Activated CD8-positive, alpha-beta memory T cell treated with anti-CD3 and anti-CD28 coated beads, Interleukin-2, amount 50 U/mL, for 1 hour (primary cell): ENCODE results near the gene RIMBP2.

Source experiments
- DNase-seq: peaks from one replicate; pipeline ENCODE4 v3.0.0-alpha.2; 2020; ENCODE audit errors: extremely low read depth

Gene RIMBP2

DNA sequence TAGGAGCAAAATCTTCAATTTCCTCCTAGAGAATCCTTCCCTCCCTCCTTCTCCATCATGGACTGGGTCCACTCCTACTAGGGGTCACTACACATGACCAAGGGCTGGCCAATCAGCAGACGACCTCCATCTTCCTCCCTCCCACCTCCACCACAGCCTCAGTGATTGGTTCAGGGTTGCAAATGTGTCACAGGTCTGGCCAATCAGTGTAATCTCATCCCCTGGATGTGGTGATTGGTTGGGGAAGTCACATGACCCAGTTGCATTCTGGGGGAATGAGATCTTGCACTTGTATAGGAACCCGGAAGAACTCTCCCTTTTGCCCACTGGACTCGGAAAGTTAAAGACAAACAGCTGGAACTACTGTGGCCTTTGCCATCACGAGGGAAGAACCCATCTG is 209.3 kb downstream of the RIMBP2 start:
- DNase-seq: no peak

GRCh38 chr12:130504840-130505175 is 211.3 kb downstream of the RIMBP2 start:
- DNase-seq: no peak

- DNase-seq: no peak
Observed at GRCh38 chr12:130504110-130504839, 211.8 kb downstream of the RIMBP2 start.

DNA sequence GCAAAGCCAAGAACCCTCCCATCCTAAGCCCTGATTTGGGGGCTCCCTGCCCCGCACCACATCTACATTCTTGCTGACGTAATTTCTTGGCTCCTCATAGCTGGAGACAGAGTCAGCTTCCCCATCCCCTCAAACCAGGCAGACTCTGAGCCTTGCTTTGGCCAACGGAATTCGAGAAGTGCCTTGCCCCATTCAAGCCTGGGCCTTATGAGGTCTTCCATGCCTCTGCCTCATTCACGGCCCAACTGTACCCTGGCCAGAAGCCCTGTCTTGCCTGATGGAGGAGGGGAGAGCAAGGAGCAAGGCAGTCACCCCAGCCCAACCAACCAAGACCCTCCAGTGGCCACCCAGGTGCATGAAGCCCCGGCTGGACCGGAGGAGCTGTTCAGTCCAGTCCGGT is 214.3 kb downstream of the RIMBP2 start:
- DNase-seq: no peak

DNA sequence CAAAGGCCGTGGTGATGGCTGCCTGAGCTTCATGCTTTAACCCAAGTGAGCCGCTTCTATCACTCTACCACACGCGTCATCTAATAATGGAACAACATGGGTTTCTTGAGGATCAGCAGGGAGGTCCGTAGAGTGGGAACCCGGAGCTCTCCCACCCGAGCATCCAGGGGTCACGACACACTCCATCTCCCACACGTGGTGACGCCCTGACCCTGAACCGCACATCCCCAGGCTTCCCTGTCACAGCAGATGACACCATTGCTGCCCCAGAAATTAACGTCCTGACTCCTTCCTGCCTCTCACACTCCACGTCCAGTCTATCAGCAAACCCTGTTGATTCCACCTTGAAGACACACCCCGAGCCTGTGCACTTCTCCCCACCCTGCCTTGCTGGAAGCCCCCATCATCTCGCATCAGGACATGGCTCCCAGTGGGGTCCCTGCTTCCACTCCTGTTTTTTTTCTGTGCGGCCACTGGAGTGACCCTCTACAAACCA is 215.2 kb downstream of the RIMBP2 start:
- DNase-seq: no peak

- DNase-seq: no peak
Observed at GRCh38 chr12:130499474-130499873, 216.6 kb downstream of the RIMBP2 start.

DNA sequence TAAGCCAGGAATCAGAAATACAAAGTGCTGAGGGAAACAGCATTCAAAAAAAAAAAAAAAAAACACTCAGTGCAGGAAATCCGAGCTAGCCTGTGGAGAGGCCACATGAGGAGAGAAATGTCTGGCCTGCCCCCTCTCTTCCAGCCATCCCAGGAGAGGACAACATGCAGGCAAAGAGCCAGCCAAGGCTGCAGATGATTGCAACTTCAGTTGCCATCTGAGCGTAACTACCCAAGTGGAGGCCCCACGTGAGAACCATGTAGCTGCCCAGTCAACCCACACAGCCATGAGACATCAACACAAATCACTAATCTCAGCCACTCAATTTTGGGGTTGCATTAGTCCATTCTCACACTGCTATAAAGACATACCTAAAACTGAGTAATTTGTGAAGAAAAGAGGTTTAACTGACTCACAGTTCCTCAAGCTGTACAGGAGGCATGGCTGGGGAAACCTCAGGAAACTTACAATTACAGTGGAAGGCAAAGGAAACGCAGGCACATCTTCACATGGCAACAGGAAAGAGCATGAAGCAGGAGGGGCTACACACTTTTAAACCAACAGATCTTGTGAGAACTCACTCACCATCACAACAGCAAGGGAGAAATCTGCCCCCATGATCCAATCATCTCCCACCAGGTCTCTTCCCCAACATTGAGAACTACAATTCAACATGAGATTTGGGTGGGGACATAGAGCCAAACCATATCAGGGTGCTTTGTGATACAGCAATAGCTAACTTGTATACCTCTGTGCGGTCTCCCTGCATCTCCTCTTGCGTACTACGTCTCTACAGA is 217.3 kb downstream of the RIMBP2 start:
- DNase-seq: no peak

DNA sequence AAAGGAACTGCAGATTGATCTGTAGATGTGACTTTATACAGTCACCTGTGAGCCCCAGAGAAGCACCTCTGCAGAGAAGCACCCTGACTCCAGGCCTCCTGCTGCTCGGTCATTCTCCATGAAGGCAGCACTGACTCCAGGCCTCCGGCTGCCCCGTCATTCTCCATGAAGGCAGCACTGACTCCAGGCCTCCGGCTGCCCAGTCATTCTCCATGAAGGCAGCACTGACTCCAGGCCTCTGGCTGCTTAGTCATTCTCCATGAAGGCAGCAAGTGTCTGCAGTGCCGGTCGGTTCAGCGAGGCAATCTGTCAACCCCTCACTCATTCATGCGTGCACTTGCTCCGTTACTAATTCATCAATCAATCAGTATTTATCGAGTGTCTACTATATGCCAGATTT is 218.1 kb downstream of the RIMBP2 start:
- DNase-seq: no peak

- no peak for DNase-seq
Observed at GRCh38 chr12:130497321-130497720, 218.8 kb downstream of the RIMBP2 start.

DNA sequence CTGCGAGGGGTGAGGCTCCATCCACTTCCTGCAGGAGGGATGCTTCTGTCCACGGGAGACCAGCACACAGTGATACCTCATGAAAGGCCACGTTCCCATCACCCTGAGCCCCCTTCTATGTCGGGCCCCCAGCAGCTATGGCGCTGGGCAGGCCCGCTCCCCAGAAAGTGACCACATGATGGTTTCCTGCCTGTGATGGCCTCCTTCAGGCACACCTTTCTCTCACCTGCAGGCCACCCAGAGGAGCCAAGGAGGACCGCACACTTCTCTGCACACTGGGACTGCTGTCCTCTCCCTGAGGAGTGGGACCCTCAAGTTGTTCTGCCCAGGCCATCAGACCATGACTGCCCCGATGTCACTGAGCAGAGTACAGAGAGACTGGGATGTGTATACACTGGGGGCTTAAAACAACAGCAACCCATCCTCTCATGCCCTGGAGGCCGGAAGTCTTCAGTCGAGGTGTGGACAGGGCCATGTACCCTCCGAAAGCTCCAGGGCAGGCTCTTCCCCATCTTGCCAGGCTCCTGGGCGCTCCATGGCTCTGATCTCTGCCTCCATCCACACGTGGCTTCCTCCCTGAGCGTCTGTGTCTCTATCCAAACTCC is 219.5 kb downstream of the RIMBP2 start:
- DNase-seq: no peak

GRCh38 chr12:130495156-130495555 is 220.9 kb downstream of the RIMBP2 start:
- DNase-seq: no peak

- DNase-seq: no peak
Observed at GRCh38 chr12:130494736-130495135, 221.4 kb downstream of the RIMBP2 start.

- no peak for DNase-seq
Observed at GRCh38 chr12:130493951-130494350, 222.1 kb downstream of the RIMBP2 start.

DNA sequence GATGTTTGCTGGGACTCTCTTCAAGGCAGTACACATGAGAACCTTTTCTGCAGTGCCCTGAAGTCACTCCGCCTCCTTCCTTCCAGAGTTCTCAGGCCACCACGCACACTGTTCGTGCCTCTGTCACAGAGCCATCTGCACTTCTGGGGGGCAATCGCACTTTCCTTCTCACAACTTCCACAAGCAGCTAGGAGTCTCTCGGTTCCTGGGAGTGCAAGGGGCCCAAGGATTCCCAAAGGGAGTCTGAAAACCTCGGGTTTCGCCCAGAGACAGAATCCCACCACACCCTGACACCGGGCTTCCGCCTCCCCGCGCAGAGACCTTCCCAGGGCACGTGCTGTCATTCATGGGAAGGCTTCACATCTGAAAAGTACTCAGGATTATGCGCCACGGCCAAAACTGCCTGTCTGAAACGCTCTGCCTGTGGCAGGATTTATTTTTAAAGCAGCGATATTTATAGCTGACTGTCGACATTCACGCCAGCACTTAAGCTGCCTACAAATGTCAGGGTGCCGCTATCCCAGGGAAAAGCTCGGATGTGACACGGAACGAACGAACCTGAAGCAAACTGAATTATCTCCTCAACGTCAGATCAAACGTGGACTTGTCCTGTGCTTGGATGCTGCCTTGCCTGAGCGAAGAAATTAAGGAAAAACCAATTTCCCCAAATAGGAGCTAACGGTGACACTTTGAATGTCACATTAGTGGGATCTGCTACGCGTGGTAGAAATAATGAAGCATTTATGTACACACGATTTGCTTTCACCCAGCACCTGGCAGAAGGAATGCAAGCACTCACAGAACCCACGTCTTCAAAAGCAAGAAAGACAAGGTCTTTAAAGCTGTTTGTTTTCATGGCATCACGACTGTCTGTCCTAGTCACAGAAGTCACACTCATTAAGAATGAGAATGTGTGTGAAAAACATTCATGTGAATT is 224.4 kb downstream of the RIMBP2 start:
- no peak for DNase-seq

- DNase-seq: no peak
Observed at GRCh38 chr12:130490674-130491073, 225.4 kb downstream of the RIMBP2 start.

DNA sequence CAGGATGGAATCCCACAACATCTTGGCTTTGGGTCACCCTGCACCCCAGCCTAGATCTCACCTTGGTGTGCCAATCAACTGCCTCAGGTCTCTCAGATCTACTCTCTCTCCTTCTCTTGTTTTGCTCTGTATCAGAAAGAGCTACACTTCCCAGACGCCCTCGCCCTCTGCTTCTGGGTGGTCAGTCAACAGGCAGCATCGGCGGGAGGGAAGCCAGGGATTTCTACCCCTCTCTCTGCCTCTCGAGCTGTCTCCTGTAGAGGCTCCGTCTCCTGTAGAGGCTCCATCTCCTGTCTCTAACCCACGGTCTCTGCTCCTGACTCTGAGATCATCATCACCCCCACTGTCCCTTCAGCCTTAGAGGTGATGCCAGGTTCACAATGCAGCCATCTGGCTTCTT is 226.8 kb downstream of the RIMBP2 start:
- no peak for DNase-seq

DNA sequence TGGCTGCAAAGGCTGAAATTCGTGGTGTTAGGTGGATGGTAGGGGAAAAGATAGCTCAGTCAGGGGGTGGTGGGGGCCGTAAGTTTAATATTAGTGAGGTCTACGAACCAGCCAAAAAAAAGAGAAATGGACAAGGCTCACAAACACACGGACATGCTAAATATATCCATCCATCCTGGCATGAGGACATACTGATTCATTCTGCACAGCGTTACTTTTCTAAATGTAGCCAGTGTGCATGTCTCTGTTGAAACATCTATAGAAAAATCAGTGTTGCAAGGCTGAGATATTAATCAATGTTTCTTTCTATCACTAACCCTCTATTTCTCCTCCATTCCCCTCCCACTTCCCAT is 227.8 kb downstream of the RIMBP2 start:
- DNase-seq: no peak

- no peak for DNase-seq
Observed at GRCh38 chr12:130487636-130488357, 228.3 kb downstream of the RIMBP2 start.

DNA sequence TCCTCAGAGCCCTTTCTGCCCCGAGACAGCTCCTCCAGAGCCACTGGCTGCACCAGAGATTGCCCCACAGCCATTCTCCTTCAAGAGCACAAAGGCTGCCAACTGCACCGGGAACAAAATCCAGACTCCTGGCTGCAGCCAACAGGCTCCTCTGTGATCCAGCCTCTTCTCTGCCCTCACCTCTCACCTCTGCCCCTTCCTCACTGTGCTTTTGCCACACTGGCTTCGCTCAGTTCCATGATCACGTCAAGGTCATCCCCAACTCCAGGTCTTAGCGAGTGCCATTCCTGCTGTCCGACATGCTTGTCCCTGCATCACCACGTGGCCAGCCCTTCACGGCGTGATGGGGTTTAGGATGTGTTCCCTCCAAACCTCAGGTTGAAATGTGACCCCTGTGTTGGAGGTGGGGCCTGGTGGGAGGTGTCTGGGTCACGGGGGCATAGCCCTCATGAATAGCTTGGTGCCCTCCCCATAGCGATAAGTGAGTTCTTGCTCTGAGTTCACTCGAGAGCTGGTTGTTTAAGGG is 229.1 kb downstream of the RIMBP2 start:
- no peak for DNase-seq

GRCh38 chr12:130486146-130486435 is 230.0 kb downstream of the RIMBP2 start:
- no peak for DNase-seq
